Embryonic facial prominence (tissue), 1 donor: ENCODE data around the gene SPG11.
"Not testable (repeated sequence)": the region's sequence is repeated elsewhere in the genome, so short reads cannot be mapped to it uniquely, and the experiment has no call there.

Source experiments
- DNase-seq: peaks from one replicate; pipeline ENCODE4 v3.0.0-alpha.2; 2016; ENCODE audit errors: extremely low spot score

SPG11 gene

DNA sequence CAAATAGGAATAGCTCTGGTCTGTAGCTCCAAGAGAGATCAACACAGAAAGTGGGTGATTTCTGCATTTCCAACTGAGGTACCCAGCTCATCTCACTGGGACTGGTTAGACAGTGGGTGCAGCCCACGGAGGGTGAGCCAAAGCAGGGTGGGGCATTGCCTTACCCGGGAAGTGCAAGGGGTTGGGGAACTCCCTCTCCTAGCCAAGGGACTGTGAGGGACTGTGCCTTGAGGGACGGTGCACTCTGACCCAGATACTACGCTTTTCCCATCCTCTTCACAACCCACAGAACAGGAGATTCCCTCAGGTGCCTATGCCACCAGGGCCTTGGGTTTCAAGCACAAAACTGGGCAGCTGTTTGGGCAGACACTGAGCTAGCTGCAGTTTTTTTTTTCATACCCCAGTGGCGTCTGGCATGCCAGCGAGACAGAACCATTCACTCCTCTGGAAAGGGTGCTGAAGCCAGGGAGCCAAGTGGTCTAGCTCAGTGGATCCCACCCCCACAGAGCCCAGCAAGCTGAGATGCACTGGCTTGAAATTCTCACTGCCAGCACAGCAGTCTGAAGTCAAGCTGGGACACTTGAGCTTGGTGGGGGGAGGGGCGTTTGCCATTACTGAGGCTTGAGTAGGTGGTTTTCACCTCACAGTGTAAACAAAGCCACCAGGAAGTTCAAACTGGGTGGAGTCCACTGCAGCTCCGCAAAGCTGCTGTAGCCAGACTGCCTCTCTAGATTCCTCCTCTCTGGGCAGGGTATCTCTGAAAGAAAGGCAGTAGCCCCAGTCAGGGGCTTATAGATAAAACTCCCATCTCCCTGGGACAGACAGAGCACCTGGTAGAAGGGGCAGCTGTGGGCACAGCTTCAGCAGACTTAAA is 19.6 kb upstream of the SPG11 start:
- not testable (repeated sequence) for DNase-seq

DNA sequence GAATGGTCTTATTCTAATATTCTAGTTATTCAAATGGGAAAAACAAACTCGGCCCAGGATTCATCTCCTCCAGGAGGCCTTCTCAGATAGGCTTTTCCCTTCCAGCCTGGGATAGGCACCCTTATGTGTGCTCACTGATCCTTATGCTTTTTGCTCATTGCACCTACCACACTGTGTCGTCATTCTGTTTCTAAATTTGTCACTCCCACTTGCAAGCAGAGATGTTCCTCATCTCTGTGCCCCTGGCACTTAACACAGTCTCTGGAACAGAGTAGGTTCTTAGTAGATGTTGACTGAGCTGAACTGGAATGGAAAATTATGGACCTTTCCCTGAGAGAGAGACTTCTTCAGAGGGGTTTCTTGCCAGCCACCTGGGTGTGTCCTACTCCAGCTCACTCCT is 18.7 kb upstream of the SPG11 start:
- no peak for DNase-seq

DNA sequence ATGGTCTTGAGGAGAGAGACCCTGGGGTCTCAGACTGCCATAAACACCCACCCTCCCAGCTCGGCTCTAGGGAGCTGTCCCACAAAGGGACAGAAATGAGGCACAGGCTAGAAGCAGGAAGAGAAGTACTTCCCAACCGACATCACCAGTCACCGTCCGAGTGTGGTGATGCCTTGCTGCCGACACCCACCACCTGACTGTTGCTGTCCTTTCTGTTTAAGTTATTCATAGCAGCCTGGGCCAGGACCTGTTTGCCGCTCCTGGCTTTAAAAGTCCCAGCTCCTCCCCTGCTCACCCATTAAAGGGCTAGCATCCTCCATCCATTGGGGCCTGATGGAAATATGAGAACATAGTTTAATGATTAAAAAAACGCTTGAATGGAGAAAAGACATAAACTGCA is 13.2 kb upstream of the SPG11 start:
- no peak for DNase-seq

DNA sequence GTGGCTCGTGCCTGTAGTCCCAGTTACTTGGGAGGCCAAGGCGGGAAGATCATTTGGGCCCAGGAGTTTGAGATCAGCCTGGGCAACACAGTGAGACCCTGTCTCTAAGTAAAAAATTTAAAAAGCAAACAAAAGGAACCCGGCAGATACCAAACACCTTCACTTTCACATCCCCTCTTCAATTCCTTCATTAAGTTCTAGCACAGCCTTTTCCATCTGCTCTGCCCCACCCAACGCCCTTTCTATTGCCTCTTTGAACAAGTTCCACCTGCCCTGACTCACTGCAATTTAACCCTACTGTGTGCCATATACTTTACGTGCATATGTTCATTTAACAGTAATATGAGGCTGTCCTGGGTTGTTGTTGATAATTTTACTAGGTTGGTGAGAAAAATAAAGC is 12.4 kb upstream of the SPG11 start:
- no peak for DNase-seq

DNA sequence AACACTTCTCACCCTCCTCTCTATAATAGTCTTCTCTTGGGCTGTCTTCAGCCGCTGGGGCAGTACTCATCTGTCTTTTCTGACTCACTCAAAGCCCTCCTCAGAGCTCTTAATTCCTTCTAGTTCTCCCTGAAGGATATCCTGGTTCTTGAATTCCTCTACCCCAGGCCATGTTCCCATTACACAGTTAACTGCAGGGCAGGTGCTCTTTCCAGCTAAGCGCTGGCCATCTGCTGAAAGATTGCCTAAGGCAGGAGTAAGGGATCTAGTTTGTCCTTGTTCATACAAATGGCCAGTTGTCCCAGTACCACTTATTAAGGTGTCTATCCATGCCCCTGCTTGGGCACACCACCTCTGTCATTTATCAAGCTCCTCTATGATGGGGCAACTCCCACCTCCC is 10.2 kb upstream of the SPG11 start:
- no peak for DNase-seq

DNA sequence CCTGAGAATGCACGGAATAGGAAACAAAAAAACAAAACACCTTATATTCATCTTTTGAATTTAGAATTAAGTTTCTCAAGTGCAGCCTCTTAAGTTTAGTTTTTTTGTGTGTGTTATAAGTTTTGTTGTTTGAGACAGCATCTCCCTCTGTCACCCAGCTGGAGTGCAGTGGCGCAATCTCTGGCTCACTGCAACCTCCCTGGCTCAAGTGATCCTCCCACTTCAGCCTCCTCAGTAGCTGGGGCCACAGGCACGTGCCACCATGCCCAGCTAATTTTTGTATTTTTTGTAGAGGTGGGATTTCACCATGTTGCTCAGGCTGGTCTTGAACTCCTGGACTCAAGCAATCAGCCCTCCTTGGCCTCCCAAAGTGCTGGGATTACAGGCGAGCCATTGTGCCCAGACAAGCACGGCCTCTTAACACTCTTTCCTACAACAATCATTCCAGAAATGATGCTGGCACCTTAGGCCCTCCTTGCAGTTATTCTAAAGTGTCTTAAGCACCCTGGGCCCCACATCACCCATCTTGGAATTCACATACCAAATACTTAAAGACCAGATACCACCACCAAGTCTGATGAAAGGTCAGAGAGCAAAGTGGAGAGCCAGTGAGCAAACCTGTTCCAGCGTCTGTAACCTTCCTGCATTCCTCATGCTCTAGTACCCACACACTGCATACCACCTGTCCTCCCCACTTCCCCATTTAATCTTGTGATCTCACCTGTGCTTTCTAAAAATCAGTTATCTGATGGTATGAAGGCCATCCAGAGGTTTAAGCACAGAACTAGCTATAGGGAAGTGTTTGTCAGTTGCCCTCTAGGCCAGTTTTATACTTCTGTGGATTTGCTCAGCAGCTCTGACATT is 6.9 kb upstream of the SPG11 start:
- DNase-seq, result no peak

DNA sequence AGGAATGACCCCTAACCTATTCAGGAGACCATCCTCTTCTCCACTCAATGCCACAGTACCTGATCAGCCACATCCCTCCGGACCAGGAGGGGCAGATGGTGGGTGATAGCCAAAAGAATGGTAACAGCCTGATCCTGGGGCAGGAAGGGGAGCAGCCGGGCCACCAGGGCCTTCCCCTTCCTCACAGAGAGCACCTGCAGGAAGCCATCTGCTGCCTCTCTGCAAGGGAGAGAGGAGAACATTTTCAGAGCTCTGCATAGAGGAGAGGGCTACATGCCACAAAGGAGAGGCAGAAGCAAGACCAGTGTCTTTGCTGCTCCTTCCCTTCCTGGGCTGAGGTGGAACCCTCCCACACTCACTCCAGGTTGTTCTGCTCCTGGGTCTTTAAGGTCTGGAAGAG is 5.5 kb upstream of the SPG11 start:
- DNase-seq, result no peak

DNA sequence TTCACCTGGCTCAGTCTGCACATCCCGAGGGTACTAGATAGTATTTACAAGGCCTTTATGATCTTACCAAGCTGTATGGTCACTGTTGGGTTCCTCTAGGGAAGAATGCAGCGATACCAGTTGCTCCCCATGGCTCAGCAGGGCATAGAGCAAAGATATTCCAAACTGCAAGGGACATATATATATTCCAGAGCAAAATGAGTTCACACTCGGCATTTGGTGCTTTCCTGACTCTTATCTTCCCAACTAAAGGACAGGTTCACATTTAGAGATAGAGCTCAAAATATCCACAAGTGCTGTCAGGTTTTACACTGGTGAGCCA is 3.5 kb upstream of the SPG11 start:
- DNase-seq, result no peak

DNA sequence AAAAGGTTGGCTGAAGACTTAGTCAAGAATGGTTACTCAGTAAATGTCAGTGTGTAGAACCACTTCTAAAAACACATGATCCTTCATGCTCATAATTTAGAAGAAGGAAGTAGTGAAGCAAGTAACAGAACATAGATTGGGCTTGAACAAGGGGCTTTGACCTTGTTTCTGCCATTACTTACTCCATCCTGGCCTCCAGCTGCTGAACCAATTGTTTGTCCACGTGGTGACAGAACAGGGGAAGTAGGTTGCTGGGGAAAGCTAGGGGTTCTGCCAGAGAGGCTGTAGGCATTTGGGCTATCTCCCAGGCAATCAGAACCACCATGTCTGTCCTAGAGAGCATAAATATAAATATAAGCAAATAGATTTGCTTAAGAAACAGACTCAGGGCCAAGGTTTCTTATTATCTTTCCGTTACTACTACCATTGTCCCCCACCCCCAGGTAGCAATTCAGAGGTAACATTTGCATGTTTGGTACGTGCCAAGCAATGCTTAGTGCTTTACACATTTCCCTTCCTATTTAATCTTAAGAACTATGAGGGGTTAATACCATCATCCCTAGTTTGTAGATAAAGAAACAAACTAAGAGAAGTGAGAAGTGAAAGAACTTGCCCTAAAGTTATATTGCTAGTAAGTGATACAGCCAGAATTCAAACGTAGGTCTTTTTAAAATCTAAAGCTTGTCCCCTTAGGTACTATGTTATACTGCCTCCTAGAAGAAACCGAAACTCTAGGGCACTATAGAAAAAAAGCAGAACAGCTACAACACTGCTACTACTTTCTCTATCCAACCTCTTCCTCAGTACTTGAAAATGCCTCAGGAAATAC is 3.0 kb upstream of the SPG11 start:
- no peak for DNase-seq

DNA sequence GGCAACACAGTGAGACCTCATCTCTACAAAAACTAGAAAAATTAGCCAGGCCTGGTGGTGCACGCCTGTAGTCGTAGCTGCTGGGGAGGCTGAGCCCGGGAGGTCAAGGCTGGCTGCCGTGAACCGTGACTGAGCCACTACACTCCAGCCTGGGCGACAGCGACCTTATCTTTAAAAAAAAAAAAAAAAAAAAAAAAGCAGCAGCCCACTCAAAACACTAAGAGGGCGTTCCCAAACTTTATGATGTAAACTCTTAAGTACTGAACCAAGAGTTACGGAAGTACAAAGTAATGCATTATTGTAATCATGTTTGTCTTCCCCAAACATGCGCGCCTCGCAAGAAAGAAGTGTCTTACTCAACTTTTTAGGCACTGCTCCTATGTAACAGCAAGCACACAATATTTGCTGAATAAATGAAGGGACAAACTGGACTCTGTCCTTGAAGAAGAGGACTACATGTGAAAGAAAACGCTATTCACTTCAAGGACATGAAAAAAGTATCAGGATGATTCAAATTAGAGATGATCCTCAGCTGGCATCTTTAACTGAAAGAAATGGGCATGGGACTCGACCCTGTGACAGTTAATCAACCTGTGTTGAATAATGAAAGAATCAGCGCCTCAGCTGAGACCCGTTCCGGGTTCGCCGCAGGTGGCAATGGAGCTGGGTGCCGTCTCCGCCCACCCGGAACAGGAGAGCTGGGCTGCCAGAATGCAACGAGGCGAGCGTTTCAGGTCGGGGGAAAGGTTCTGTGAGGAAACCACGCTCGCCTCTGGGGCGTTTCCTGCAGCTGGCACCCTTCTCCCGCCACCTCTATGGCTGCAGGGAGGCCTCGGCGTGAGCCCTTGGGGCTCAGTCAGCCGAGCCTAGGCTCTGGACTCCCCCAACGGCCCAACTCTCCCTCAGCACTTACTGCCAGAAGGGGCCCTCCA is 718 bp downstream of the SPG11 start:
- DNase-seq, result no peak

DNA sequence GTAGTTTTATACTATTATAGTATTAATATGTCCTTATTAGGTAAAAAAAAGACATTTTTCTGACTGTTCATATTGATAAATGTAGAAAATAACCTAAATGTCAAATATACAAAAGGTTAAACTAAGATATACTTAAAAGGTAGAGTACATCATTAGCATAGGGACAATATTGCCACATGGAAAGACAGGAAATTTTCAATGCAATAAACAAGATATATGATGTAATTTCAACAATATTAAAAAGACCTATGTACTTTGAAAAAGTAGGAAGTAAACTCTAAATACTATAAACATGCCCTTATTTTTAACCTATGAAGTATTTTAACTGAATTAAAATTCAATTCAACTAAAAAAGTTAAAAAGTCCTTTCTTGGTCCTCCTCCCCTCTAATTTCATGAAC is 1.9 kb downstream of the SPG11 start:
- DNase-seq, result no peak

DNA sequence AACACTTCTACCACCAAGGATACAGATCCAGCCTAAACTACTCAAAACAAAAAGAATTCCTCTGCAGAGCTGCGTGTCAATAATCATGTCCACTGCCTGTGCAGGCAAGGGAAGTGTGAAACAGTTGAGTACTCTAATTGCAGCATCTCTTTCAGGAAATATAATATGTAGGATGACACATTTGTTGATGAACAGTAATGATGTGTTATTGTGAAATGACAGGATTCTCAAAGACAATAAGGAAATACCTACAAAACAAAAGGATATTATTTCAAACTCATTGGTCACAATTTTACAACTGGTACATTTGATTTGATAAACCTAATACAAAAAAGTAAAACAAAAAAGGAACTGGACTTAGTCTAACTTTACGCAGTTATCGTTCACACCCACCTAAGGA is 4.4 kb downstream of the SPG11 start:
- no peak for DNase-seq

DNA sequence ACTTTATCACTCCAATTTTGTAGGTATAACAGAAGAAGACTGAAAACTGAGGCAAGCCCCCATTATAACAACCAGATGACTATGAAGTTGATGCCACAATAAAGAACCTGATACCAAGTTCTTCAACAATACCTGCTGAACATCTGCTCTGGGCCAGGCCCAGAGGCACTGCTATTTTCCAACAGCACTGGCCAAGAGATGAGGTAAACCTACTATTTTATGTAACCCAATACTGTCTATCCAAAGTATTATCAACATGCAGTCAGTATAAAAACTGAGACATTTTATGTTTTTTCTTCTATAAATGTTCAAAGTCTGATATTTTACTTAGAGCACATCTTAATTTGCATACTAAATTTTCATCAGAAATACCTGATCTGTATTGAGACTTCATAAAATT is 6.1 kb downstream of the SPG11 start:
- no peak for DNase-seq

DNA sequence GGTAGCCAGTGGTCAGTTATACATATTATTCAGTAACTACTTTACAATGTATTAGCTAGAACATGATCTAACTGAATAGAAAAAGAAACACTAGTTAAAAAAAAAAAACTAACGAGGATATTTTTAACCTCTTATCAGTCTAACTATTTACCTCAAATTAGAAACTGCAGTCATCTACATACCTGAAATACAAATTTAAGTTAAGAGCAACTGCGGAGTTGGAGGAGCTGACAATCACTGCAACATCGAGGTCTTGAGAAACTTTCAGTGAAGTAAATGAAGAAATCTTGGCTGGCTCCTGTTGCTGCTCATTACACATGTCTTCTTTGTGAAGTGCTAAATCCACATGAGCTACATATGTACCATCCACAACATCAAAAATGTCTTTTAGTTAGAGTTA is 6.5 kb downstream of the SPG11 start:
- DNase-seq, result no peak

DNA sequence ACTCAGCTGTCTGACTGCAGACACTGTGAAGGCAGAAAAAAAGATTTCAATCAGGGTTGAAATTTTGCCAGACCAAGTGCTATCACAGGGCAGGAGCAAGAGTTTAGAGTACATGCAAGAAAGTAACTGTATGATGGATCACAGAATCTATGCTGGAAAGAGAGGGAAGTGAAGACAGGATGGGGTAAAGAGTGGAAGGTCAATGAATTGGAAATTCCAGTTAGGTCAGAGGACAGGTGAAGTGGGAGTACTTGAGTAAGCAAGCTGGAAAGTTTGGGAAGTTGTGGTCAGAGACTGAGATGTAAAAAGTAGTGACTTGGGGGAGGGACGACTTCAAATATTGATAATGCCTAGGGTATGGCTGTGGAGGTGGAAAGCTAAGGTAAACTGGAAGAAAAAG is 7.2 kb downstream of the SPG11 start:
- no peak for DNase-seq

DNA sequence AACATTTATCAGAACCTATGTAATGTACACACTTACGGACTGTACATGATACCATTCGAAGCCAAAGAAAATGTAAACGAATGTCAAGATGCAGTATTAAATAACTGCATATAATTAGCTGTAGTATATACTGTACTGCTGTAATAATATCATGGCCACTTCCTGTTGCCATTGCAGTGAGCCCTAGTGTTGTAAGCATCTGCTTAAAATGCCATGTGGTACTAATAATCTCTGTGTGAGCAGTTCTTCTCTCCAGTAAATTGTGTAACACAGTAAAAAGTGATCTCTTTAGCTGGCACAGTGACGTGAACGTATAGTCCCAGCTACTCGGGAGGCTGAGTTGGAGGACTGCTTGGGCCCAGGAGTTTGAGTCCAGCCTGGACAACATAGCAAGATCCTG is 8.6 kb downstream of the SPG11 start:
- DNase-seq, result no peak

DNA sequence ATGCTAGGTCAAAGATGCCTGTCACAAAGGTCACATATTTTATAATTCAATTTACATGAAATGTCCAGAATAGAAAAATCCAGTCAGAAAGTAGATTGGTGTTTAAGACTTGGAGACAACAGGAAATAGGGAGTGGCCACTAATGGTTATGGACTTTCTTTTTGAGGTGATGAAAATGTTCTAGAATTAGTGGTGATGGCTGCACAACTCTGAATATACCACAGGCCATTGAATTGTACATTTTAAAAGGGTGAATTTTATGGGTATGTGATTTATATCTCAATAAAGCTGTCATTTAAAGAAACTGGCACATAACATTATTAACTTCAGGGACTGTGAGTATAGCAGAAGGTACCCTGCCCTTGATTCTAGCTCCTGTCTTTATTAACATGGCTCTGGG is 15.8 kb downstream of the SPG11 start:
- DNase-seq, result no peak

DNA sequence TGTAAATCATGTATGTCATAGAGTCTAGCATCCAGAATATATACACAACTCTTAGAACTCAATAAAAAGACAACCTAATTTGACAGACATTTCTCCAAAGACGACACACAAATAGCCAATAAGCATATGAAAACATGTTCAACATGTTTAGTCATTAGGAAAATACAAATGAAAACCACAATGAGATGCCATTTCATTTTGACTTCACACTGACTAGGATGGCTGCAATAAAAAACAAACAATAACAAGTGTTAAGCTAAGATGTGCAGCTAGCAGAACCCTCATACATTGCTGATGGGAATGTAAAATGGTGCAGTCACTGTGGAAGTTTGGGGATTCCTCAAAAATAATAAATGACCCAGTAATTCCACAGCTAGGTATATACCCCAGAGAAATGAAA is 16.4 kb downstream of the SPG11 start:
- no peak for DNase-seq

DNA sequence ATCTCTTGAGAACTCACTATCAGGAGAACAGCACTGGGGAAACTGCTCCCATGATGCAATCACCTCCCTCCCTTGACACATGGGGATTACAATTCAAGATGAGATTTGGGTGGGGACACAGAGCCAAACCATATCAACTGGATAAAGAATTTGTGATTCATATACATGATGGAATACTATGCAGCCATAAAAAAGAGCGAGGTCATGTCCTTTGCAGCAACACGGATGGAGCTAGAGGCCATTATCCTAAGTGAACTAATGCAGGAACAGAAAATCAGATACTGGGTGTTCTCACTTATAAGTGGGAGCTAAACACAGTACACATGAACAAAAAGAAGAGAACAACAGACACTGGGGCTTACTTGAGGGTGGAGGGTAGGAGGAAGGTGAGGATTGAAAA is 17.0 kb downstream of the SPG11 start:
- no peak for DNase-seq

DNA sequence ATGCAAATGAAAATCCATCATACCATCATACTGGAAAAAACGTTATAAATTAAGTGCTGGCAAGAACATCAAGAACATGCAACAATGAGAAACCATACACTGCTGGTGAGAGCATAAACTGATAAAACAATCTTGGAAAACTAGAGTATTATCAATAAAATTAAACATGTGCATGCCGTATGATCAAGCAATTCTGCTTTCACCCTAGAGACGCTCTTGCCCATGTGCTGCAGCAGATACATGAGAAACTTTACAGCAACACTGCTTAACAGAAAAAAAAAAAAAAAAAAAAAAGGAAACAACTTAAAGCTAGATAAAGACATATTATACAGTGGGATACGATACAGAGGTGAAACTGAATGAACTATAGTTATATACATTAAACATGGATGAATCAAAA is 21.8 kb downstream of the SPG11 start:
- no peak for DNase-seq

DNA sequence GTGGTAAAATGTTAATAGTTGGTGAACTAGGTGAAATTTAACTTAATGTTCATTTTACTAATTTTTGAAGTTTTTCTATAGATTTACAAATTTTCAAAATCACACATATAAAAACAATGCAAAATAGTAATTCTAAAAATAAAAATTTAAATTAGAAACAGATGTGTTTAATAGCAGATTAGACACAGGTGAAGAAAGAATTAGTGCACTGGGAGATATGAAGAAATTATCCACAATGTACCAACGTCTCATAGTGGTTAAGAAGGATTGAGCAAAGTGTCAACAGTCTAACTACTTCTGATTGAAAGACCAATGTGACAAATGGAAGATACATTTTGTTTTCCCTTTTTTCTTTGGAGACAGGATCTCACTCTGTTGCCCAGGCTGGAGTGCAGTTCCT is 26.5 kb downstream of the SPG11 start:
- no peak for DNase-seq
